Thymus (tissue), 11 donors: ENCODE data around the gene TTLL5. TPM values are rescaled to one million over a fixed set of nuclear protein-coding genes. Genes with fewer than 3 reads are reported as not detected.

Source experiments
- DNase-seq, 9 donors: peaks; one replicate each; pipeline ENCODE4 v3.0.0-alpha.2; 2013; ENCODE audit warnings: low spot score in 9 of 9, low read depth in 6 of 9, missing footprints in 1 of 9
- H3K27ac ChIP-seq, 2 donors: one replicate each; pipeline ENCODE4 v1.5.1; 2013; ENCODE audit warnings: control low read depth in 1 of 2, low read depth in 1 of 2, low read length in 1 of 2, mild to moderate bottlenecking in 1 of 2, moderate library complexity in 1 of 2
- H3K27me3 ChIP-seq, 2 donors: one replicate each; pipeline ENCODE4 v1.5.1; 2013; ENCODE audit warnings: low read length in 1 of 2; ENCODE audit not compliant: control insufficient read depth in 2 of 2, insufficient read depth in 1 of 2
- H3K36me3 ChIP-seq, 2 donors: one replicate each; pipeline ENCODE4 v1.5.1; 2013; ENCODE audit warnings: low read length in 1 of 2, mild to moderate bottlenecking in 1 of 2, moderate library complexity in 1 of 2; ENCODE audit not compliant: control insufficient read depth in 2 of 2, insufficient read depth in 2 of 2
- H3K4me1 ChIP-seq, 2 donors: one replicate each; pipeline ENCODE4 v1.5.1; 2013; ENCODE audit warnings: low read length in 2 of 2; ENCODE audit not compliant: control insufficient read depth in 2 of 2, insufficient read depth in 2 of 2
- H3K4me3 ChIP-seq, 2 donors: one replicate each; pipeline ENCODE4 v1.5.1; 2013; ENCODE audit warnings: low read length in 2 of 2, control low read depth in 1 of 2, mild to moderate bottlenecking in 1 of 2
- H3K9me3 ChIP-seq, 2 donors: one replicate each; pipeline ENCODE4 v1.5.1; 2013; ENCODE audit warnings: low read length in 1 of 2, mild to moderate bottlenecking in 1 of 2; ENCODE audit not compliant: control insufficient read depth in 2 of 2, insufficient read depth in 1 of 2
- WGBS: extraction: QIAGEN DNeasy Blood & Tissue Kit; methylation state at CpG from one replicate; pipeline ENCODE4 v1.1.7; 2013; 5-methylcytosine and 5-hydroxymethylcytosine counted together
- polyA plus RNA-seq: library from polyadenylated mRNA; stranded (reverse); fragments of 200-250 nt; gene quantifications from one replicate; pipeline ENCODE4 v1.2.3, GENCODE V29; 2013
- total RNA-seq: library from RNA; stranded (reverse); fragments of 120-200 nt; gene quantifications from one replicate; pipeline ENCODE4 v1.2.4, GENCODE V29; 2013
- donor health status: healthy.

TTLL5 gene
- total and polyA plus RNA-seq, 2 donors = 11.5 to 15.2 TPM

GRCh38 chr14:75752086-75752485 lies 91.0 kb downstream of the TTLL5 start:
- H3K27ac ChIP-seq = no peak overlapping the region
- no peak for DNase-seq
- no peaks in the 10 kb centered on the region for H3K27me3 ChIP-seq
- H3K9me3 ChIP-seq = no peaks in the 10 kb centered on the region
- 96% methylated on average over 3 of the region's 3 CpGs for WGBS
- H3K36me3 ChIP-seq = peaks cover 7 to 9% of the 10 kb centered on the region in 2 donors
- H3K4me3 ChIP-seq = no peak overlapping the region
- H3K4me1 ChIP-seq = no peaks in the 10 kb centered on the region

GRCh38 chr14:75752907-75753594 lies 92.0 kb downstream of the TTLL5 start:
- Histone ChIP-seq H3K27me3 (no peaks in the 10 kb centered on the region), H3K36me3 (peaks cover 7 to 9% of the 10 kb centered on the region in 2 donors), H3K4me1 (no peaks in the 10 kb centered on the region), H3K9me3 (no peaks in the 10 kb centered on the region), H3K27ac (no peak overlapping the region), H3K4me3 (no peak overlapping the region)
- WGBS = 97% methylated on average over 4 of the region's 4 CpGs
- no peak for DNase-seq

- H3K36me3 ChIP-seq = peaks cover 7 to 9% of the 10 kb centered on the region in 2 donors
- H3K4me3 ChIP-seq = no peak overlapping the region
- no peak overlapping the region for H3K27ac ChIP-seq
- H3K27me3 ChIP-seq = no peaks in the 10 kb centered on the region
- no peaks in the 10 kb centered on the region for H3K4me1 ChIP-seq
- WGBS = 97% methylated on average over 4 of the region's 4 CpGs
- H3K9me3 ChIP-seq = no peaks in the 10 kb centered on the region
- DNase-seq = no peak
These were observed 92.7 kb downstream of the TTLL5 start for GRCh38 chr14:75753696-75754095.

- DNase-seq = no peak
- H3K4me3 ChIP-seq = no peak overlapping the region
- 94% methylated on average over 4 of the region's 4 CpGs for WGBS
- no peaks in the 10 kb centered on the region for H3K36me3 ChIP-seq
- no peaks in the 10 kb centered on the region for H3K4me1 ChIP-seq
- no peak overlapping the region for H3K27ac ChIP-seq
- H3K27me3 ChIP-seq = no peaks in the 10 kb centered on the region
- H3K9me3 ChIP-seq = no peaks in the 10 kb centered on the region
These were observed 96.8 kb downstream of the TTLL5 start for GRCh38 chr14:75757644-75758402.

GRCh38 chr14:75764020-75764419 lies 103.0 kb downstream of the TTLL5 start:
- Histone ChIP-seq H3K4me1 (no peaks in the 10 kb centered on the region), H3K4me3 (no peak overlapping the region), H3K27ac (no peak overlapping the region), H3K27me3 (no peaks in the 10 kb centered on the region), H3K9me3 (no peaks in the 10 kb centered on the region), H3K36me3 (peaks cover 3 to 14% of the 10 kb centered on the region in 2 donors)
- WGBS = 99% methylated on average over 4 of the region's 4 CpGs
- DNase-seq = no peak

GRCh38 chr14:75769047-75769685 lies 108.1 kb downstream of the TTLL5 start:
- no peaks in the 10 kb centered on the region for H3K9me3 ChIP-seq
- no peak overlapping the region for H3K27ac ChIP-seq
- no peak overlapping the region for H3K4me3 ChIP-seq
- peaks cover 3 to 14% of the 10 kb centered on the region in 2 donors for H3K36me3 ChIP-seq
- H3K27me3 ChIP-seq = no peaks in the 10 kb centered on the region
- no peaks in the 10 kb centered on the region for H3K4me1 ChIP-seq
- DNase-seq = no peak
- 87% methylated on average over 9 of the region's 9 CpGs for WGBS

GRCh38 chr14:75770635-75771034 lies 109.6 kb downstream of the TTLL5 start:
- no peaks in the 10 kb centered on the region for H3K4me1 ChIP-seq
- WGBS = 95% methylated on average over 2 of the region's 2 CpGs
- H3K36me3 ChIP-seq = peaks cover 2 to 10% of the 10 kb centered on the region in 2 donors
- no peaks in the 10 kb centered on the region for H3K27me3 ChIP-seq
- no peak overlapping the region for H3K27ac ChIP-seq
- no peaks in the 10 kb centered on the region for H3K9me3 ChIP-seq
- H3K4me3 ChIP-seq = no peak overlapping the region
- DNase-seq = no peak

- H3K27me3 ChIP-seq = no peaks in the 10 kb centered on the region
- H3K4me1 ChIP-seq = no peaks in the 10 kb centered on the region
- 97% methylated on average over 6 of the region's 6 CpGs for WGBS
- no peak for DNase-seq
- H3K36me3 ChIP-seq = peaks cover 3 to 9% of the 10 kb centered on the region in 2 donors
- H3K9me3 ChIP-seq = no peaks in the 10 kb centered on the region
- H3K27ac ChIP-seq = no peak overlapping the region
- H3K4me3 ChIP-seq = no peak overlapping the region
These were observed 110.5 kb downstream of the TTLL5 start for GRCh38 chr14:75771595-75771994.

- H3K4me3 ChIP-seq = no peak overlapping the region
- no peaks in the 10 kb centered on the region for H3K27me3 ChIP-seq
- H3K36me3 ChIP-seq = peaks cover 3 to 11% of the 10 kb centered on the region in 2 donors
- no peak for DNase-seq
- no peak overlapping the region for H3K27ac ChIP-seq
- H3K4me1 ChIP-seq = no peaks in the 10 kb centered on the region
- no peaks in the 10 kb centered on the region for H3K9me3 ChIP-seq
These were observed 112.0 kb downstream of the TTLL5 start for GRCh38 chr14:75773046-75773445.
